Stimulated activated CD8-positive, alpha-beta memory T cell treated with anti-CD3 and anti-CD28 coated beads, Interleukin-12 subunit alpha, Interleukin-12 subunit beta, amount 100 ng/mL, for 4 hours (primary cell): ENCODE data around the gene TREML4.
A peak's percentile ranks its signal among the peaks of the same experiment; 100 is the strongest.

Experiments used
- DNase-seq: peaks from one replicate; pipeline ENCODE4 v3.0.0-alpha.2; 2020; ENCODE audit warnings: low read depth

The TREML4 gene

GRCh38 chr6:41255638-41256246 lies 27.6 kb downstream of the TREML4 start:
- no peak for DNase-seq

- DNase-seq = no peak
Measured at GRCh38 chr6:41256383-41256782, 28.2 kb downstream of the TREML4 start.

DNA sequence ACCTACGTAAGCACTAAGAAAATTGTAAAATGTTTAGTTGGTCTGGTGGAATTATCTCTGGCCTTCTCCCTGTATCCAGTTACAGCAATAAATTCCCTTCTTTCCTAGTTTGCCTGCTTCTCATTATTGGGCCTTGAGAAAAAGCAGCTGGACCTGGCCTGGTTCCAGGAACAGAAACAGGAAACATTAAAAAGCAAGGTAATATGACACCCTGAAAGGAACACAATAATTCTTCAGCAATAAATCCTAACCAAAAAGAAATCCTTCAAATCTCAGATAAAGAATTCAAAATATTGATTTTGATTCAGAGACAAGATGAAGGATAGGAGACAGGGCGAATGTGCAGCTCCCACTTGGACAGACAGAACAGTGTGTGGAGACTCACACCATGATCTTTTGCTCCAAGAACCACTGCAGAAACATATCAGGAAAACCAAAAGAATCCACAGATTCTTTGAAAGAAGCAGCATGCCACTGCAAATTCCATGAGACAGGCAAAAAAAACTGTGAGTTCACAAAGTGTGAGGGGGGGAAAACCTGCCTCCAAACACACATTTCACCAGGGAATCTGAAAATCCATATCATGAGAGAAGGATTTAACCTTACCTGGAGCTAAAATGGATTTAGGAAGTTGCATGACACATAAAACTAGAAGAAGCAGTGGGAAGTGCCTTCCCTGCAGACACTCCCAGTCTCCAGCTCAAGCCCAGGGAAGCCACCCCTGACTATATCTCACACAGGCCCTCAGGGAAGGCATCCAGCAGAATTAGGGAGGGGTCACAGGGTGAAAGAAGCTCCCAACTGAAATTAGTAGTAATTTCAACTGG lies 29.4 kb downstream of the TREML4 start:
- DNase-seq = no peak

- DNase-seq = no peak
Measured at GRCh38 chr6:41258196-41258493, 30.0 kb downstream of the TREML4 start.

DNA sequence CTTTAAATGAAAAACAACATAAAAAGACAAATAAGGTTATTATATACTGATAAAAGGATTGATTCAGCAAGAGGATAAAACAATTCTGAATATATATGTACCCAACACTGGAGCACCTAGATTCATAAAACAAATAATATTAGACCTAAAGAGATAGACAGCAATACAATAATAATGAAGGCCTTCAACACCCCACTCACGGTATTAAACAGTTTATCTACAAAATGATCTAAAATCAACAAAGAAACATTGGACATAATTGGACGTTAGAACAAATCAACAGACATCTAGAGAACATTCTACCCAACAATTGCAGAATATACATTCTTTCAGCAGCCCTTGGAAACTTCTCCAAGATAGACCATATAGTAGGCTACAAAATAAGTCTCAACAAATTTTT lies 34.3 kb downstream of the TREML4 start:
- DNase-seq = no peak

DNA sequence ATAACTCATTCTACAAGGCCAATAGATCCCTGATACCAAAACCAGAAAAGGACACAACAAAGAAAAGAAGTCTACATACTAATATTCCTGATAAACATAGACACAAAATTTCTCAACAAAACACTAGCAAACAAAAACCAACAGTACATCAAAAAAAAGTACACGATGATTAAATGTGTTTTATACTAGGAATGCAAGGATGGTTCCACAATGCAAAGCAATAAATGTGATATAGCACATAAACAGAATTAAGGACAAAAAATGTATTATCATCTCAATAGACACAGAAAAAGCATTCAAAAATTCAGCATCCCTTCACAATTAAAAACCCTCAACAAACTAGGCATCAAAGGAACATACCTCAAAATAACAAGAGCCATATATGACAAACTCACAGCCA lies 35.1 kb downstream of the TREML4 start:
- no peak for DNase-seq

DNA sequence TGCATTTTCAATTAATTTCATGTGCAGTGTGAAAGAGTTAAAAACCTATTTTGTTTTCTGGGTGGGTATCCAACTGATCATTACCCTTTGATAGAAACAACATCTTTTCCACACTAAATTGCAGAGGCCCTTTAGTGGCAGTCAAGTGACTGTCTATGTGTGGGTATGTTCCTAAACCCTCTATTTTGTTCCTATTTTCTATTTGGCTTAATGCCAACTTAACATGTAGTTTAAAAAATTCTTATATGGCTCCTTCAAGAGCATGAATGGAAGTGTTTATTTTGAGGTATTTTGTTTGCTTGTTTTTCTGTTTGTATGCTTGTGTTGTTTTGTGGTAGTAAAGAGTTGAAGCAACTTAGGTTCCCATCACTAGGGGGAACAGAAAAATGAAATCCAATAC lies 38.4 kb downstream of the TREML4 start:
- no peak for DNase-seq

DNA sequence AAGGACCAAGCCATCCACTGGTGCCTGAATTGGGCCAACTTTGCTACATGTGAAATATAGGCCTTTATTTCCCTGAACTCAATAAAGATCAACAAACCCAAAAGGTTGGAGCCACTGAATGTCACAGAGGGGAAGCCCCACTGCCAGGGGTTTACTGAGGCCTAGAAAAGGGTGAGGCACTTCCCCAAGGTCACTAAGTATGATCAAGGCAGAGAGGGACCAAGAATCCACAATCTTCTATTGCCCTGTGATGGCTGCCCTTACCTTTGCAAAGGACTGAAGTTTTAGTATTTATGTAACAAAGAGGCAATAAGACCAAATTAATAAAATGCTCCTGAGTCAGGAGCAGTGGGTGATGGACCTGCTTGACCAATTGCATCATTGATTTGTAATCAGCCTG lies 40.3 kb downstream of the TREML4 start:
- no peak for DNase-seq

DNA sequence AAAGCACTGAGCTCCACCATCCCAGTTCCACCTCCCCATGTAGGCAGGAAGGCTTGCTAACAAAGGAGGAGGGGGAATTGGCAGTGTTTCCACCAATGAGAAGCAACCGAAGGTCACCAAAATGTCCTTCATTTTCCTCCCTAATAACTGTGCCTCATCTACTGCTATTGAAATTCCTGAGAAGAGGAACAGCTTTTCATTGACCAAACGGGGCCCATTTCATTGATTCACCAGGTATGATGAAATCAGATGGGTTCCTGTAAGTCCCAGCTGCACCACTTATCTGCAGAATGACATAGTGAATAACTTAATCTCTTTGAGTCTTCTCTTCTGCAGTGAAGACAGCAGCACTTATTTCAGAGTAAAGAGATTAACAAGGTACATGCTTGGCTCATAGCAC lies 41.0 kb downstream of the TREML4 start:
- DNase-seq = no peak

- DNase-seq = no peak
Measured at GRCh38 chr6:41269716-41270115, 41.6 kb downstream of the TREML4 start.

GRCh38 chr6:41271901-41272395 lies 43.8 kb downstream of the TREML4 start:
- no peak for DNase-seq

DNA sequence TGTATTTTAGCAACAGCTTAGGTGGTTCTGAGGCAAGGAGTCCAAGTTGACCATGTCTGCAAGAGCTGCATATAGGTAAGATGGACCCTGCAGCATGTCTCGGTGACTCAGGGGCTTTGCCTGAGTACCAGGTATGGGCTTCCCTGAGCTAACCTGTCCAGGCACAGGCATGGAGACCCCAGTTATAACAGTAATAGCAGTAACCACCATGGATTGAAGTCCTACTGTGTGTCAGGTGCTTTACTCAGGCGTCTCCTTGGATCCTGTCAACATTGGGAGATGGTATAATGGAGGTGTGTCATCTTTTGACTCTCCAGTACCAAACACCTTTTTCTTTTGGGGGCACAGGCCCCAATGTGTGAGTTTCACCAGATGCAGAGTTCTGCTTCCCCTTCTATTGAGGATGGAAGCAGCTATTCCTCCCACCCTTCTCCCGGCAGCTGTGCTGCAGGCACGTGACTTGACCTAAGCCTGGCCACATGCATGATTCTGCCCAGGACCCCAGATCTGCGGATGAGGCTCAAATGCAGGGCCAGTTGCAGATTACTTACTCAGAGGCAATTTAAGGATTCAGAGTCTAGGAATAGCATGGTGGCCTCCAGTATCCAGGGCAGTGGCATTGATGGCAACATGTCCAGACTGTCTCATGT lies 44.6 kb downstream of the TREML4 start:
- no peak for DNase-seq

DNA sequence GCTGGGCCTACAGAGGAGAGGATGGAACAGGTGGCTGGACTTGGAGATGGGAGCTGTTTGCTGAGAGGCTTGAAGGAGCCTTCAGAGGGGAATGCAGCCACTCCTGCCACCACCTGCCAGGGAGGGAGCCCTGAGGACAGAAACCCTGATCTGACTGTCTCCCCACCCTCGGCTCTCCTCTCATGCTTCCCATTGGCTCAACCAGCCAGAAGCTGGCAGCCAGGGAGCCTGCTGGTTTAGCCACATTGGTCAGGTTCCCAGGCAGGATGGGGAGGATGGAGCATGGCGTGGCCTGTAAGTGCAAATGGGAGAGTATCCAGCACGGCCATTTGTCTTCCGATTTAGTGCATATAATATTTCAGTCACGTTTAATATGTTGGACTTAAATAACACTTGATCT lies 45.6 kb downstream of the TREML4 start:
- DNase-seq = no peak

DNA sequence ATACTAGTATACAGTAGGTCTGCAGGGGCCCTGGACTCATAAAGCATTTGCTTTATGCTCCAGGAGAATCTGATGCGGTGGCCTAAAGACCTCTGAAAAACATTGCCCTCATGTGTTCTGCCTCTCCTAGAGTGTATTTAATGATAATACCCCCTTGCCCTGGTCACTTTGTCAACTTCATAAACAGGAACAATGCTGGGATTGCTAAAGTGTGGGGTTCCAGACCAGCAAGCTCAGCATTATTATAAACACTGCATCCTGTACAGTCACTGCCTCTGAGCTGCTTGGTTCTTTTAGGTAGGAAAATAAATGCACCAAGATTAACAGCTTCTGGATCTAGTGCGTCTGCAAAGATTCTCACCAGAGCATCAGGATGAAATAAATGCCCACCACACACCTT lies 46.1 kb downstream of the TREML4 start:
- DNase-seq = no peak

DNA sequence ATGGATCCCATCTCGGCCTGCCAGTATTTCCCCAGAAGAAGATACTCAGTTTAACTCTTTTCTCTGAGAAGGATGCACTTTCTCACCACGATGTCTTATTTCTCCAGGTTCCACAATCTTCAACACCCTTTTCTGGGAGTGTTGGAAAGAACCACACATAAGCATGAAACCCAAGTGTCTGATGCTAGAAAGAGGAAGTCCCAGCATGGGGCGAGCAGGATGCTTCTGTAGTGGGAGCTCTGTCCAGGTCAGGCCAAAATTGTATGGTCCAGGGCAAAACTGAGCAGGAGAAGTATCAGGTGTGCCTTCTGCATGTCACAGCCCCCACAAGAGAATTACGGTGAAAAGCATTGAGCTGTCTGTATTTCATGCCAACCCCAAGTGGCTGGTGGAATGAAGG lies 47.3 kb downstream of the TREML4 start:
- DNase-seq = no peak

DNA sequence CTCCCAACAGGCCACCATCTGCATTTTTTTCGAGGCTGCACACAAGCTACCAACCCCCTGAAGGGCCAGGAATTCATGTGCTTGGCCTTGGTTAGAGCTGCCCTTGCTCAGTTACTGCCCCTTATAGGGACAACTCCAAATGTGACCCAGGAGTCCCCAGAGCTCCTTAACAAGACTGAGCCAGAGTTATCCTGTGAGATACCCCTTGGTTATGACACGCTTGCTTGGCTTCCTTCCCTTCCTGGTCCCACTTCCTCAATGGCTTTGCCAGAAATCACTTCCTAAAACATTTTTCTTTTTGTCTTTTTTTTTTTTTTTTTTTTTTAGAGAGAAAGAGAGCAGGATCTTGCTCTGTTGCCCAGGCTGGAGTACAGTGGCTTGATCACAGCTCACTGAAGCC lies 49.5 kb downstream of the TREML4 start:
- DNase-seq = no peak

GRCh38 chr6:41278699-41279405 lies 50.7 kb downstream of the TREML4 start:
- peak; percentile 24 for DNase-seq

- DNase-seq = no peak
Measured at GRCh38 chr6:41280381-41281057, 52.4 kb downstream of the TREML4 start.

DNA sequence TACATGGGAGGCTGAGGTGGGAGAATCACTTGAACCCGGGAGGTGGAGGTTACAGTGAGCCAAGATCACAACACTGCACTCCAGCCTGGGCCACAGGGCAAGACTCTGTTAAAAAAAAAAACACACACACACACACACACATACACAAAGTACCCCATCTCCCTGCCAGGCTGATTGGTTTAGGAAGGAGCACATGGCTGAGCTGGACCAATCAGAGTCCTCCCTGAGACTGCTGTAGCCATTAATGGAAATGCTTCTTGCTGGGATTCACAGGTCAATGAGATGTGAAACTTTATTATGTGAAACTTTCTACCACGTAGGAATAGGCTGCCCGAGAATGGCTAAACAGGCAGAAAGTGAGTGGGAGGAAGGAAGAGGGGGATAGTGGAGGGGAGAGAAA lies 55.5 kb downstream of the TREML4 start:
- DNase-seq = no peak

GRCh38 chr6:41284726-41285125 lies 56.6 kb downstream of the TREML4 start:
- no peak for DNase-seq

- DNase-seq = no peak
Measured at GRCh38 chr6:41286544-41287346, 58.6 kb downstream of the TREML4 start, which contains the start of gene TREM1. Gene TREM1, minus strand, starts transcription at chr6:41286682. Its CDS starts 27 bp downstream, at chr6:41286655.
